HG02610 (cell line): ENCODE measurements around the gene USP24.

Experiments used
- ATAC-seq: cut with Tn5 transposase; IDR thresholded peaks from one replicate; pipeline ENCODE4 v1.9.1; 2021; ENCODE audit warnings: mild to moderate bottlenecking, moderate library complexity; ENCODE audit not compliant: unreplicated experiment

The USP24 gene

DNA sequence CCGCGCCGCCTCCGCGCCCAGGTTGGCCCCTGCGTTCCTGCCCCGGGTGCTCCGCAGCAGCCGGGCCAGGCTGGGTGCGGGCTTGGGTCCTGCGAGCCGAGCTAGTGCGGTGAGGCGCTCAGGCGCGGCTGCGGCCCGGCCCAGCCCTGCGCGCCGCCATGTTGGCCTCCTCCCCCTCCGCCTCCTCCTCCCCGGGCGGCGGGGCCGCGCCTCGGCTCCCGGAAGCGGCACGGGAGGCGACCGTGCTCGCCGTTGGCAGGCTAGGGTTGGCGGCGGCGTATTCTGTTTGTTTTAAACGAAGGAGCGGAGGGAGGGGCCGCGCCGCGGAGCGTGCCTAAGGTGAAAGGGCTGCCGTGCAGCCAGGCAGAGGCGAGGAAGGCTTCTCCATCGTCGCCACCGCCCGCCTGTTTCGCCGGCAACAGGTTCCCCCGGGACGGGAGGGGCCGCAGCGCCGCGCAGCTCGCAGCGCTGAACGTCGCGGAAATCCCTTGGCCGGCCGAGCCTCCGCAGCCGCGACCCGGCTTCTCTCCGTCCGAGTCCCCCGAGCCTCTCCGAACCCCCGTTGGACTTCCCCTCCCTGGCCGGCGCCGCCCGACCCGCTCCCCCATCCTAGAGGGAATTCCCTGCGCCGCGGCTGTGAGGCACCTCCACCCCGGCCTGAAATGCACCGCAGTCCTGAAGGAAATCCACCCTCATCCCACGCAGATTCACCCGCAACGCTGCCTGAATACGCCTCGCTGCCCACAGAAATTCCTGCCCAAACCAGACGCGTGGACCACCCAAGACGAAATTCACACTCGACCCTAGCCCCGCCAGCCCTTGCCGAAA is at the start of gene USP24:
TSS of gene USP24 (minus strand) at position 171 of the 828 bp plus-strand sequence. CDS start 251 bp downstream, outside the sequence.
- ATAC-seq, result peak; percentile 79

DNA sequence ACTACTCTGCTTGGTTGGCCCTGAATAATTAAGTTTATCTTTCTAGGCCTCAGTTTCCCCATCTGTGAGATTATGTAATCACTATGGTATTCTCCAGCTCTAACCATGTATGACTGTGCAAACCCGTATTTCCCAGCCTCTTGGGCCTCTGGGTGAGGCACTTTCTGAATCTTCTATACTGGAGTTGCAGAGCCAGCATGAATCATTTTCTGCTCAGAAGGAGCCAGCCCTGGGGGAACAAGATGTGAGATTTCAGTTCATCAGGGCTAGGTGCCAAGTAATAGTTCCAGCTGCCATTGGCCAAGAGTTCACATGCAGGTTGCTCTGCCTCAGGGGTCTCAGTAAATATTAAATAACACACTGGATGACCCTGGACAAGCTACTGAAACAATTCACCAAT is 47.7 kb upstream of the USP24 start:
- ATAC-seq, result no peak

- ATAC-seq, result peak; percentile 54
Observed at GRCh38 chr1:55259911-55260609, 44.9 kb upstream of the USP24 start.

DNA sequence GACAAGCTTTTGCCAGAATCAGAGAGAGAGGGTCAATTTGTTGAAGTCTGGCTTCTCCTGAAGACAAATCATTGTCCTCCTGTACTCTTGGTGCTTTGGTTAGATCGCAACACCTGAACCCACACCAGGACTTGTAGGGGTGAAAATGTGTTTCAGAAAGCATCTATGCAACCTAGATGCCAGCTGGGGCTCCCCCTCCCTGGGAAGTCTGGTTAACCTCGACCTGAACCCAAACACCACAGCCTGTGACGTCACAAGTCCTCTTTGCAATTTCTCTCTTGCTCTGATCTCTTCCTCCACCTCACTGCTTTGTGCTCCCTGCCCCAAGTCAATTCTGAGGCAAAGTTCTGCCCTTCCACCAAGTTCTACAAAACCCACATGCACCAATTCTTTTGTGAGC is 42.8 kb upstream of the USP24 start:
- ATAC-seq, result peak; percentile 57

DNA sequence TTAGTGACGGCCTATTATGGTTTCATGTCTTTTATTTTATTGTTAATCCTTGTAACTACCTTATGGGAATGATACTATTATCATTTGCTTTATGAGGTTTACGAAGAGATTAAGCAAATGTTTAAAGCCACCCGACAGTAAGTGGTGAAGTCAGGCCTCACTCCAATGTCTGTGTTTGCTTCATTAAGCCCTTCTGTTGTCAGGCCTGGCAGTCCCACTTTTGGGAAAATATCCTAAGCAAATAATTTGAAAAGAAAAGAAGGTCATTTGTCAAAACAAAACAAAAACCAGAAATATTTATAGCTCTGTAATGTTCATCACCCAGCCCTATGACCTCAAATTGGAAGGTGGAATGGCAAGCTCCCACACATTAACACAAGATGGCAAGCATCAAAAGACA is 40.7 kb upstream of the USP24 start:
- no peak for ATAC-seq

DNA sequence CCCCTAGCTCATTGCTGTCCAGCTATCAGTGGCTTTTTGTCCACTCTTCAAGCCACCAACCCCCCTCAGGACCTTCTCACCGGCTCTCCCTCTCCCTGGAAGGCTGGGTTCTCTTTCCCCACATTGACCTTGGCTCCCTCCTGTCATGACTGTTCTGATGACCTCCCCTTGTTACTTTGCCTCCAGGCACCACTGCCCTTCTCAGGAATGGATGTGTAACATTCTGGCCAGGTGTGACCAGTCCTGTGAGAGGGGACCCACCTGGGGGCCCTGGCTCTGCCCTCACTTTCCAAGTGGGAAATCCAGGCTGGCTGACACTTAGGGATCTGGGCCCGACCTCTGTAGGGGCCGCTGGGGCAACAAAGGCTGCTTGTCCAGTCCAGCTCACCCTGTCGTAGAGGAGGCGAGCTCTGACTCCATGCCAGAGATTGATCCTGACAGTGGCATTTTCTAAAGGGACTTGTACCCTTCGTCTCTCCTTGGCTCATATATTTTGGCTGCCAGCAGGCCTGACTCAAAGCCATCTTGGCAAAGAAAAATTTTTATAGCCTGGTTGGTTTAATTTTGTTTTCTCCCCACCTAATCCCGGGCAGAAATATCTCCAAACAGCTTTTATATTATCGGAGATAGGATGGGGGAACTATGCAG is 37.9 kb upstream of the USP24 start:
- no peak for ATAC-seq

GRCh38 chr1:55250399-55251075 is 35.4 kb upstream of the USP24 start:
- no peak for ATAC-seq

DNA sequence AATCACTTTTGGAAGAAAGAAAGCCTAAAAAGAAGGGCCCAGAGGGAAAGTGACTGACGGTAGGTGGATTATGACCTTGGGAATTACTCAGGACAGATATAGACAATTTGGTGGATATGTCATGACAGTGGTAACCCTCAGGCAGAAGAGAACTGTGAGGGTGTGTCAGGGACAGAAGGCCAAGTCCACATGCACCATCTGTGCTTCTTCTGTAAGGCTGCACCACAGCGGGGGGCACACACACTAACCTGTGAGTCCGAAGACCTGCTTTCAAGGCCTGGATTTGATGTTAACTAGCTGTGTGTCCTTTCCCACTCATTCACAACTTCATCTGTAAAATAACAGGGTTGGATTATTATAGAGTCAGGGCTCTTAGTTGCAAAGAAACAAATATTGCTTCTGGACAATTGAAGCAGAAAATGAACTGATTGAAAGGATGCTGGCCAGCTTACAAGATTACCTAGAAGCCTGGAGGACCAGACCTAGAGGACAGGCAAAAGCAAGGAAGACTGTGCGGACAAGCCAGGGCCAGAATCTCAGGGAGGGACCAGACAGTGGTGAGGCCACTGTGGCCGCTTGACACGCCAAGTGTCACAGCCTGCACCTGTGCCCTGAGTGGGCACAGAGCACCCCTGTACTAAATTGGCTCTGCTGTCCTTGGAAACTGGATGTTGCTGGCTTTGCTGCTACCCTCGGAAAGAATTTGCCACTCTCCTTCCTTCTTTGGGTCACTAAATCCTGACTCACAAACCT is 34.7 kb upstream of the USP24 start:
- no peak for ATAC-seq

DNA sequence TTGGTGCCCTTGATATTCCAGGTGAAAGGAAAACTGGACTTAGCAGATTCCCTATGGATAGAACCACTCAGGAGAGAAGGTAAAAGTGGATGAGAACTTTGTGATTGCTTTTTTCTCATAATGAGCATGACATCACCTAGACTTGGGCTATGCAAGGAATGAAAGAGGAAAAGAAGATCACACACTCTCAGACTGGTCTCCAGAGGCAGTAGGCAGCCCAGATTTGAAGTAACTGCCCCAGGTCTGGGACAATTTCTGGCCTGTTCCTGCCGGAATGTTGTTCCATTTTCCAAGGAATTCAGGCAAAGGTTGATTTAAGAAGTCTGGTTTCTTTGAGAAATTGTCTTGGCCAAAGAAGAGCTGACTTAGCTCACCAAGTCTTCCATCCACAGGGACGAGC is 31.7 kb upstream of the USP24 start:
- no peak for ATAC-seq

DNA sequence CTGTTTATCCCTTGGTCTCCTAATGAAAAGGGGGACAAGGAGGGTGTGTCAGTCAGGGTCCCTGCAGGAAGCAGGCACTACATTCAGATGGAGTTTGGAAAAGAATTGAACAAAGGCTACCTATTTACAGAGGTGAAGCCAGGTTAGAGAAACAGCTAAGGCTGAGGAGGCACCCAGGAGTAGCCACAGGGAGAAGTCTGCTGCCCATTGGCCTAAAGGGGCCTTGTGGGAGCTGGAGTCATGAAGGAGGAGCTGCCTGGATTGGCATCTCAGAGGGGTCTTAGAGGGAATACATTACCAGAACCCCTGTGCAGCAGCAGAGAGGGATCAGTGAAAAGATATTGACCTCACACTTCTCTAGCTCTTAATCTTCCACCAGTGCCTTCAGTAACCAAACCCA is 31.2 kb upstream of the USP24 start:
- no peak for ATAC-seq

- no peak for ATAC-seq
Observed at GRCh38 chr1:55245781-55246180, 30.6 kb upstream of the USP24 start.

GRCh38 chr1:55244476-55245099 is 29.4 kb upstream of the USP24 start:
- ATAC-seq, result no peak

- ATAC-seq, result no peak
Observed at GRCh38 chr1:55243655-55244054, 28.5 kb upstream of the USP24 start.

DNA sequence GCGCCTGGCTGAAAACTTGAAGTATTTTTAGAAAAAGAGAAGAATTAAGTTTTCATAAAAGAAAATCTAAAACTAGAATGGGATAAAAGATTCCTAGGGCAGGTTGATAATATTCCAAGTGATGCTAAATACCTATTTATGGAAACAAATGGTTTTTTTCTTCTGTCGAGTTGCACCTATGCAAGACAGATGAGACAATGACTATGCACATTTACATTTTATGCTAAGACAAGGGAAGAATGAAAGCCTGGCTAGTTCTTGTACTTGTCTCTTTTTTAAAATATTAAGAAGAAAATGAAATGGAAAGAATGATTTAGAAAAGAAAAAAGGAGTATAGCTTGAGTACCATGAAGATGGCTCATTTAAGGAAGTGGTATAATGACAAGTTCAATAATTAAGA is 24.4 kb upstream of the USP24 start:
- no peak for ATAC-seq

- ATAC-seq, result no peak
Observed at GRCh38 chr1:55235722-55236121, 20.6 kb upstream of the USP24 start.

- ATAC-seq, result no peak
Observed at GRCh38 chr1:55234016-55234415, 18.9 kb upstream of the USP24 start.

GRCh38 chr1:55233145-55233777 is 18.1 kb upstream of the USP24 start:
- ATAC-seq, result no peak

- no peak for ATAC-seq
Observed at GRCh38 chr1:55232448-55233144, 17.4 kb upstream of the USP24 start.

DNA sequence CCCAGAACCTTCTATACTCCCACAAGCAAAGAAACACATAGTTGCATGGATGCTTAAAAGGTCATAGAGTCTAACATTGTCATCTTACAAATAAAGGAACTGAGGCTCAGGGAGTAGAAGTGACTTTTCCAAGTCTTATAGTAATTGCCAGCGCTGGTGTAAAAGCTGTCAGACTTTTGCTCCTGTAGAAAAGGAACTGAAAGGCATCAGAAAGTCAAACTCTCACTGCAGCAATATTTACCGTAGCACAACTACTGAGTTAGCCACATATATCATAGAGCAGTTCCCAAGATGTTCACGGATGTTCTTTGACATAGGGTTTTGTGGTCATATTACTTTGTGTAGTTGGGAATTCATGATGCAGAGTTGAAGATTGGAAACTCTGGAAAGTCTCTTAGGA is 16.6 kb upstream of the USP24 start:
- no peak for ATAC-seq
